NB4 (cell line): ENCODE data around the gene GRIK3.

Experiments
- CTCF ChIP-seq: IDR thresholded peaks from one replicate; pipeline ENCODE4 v1.5.1; 2012; ENCODE audit warnings: low read depth, low read length
- MAX ChIP-seq: IDR thresholded peaks from 2 replicates; pipeline ENCODE4 v1.6.1; 2011; ENCODE audit warnings: low read depth, low read length

- TF ChIP-seq CTCF (no peak), MAX (no peak)
Measured at GRCh38 chr1:37016121-37016520, 18.2 kb downstream of the GRIK3 start.
